Keratinocyte (primary cell): ENCODE measurements around the gene OPTC. TPM values are rescaled to one million over a fixed set of nuclear protein-coding genes. Genes with fewer than 3 reads are reported as not detected.
"Not testable (repeated sequence)": the region's sequence is repeated elsewhere in the genome, so short reads cannot be mapped to it uniquely, and the experiment has no call there.

Experiments
- DNase-seq: peaks from one replicate; pipeline ENCODE4 v3.0.0-alpha.2; 2011; ENCODE audit warnings: low read depth, missing footprints, low spot score
- FAIRE-seq: peaks from 2 replicates; lab custom pipeline; 2011; peaks lifted over from hg19 to GRCh38; lab: Jason Lieb, UNC
- H2AFZ ChIP-seq: 2 replicates; pipeline ENCODE4 v1.6.0; 2012; ENCODE audit warnings: low read length, control low read depth, inconsistent platforms; ENCODE audit not compliant: control insufficient read depth
- H3K27ac ChIP-seq: 2 replicates; pipeline ENCODE4 v1.5.1; 2011; ENCODE audit warnings: low read length; ENCODE audit not compliant: control insufficient read depth, insufficient read depth
- H3K27me3 ChIP-seq: 3 replicates; pipeline ENCODE4 v1.6.0; 2011; ENCODE audit warnings: low read length; ENCODE audit not compliant: control insufficient read depth, insufficient read depth; ENCODE audit errors: extremely low read depth
- H3K36me3 ChIP-seq, 2 experiments: 2 replicates in 1 of 2; 3 replicates in 1 of 2; pipeline ENCODE4 v1.5.1; 2011; ENCODE audit warnings: low read length in 2 of 2, mild to moderate bottlenecking in 1 of 2; ENCODE audit not compliant: control insufficient read depth in 2 of 2, insufficient read depth in 2 of 2; ENCODE audit errors: extremely low read depth in 1 of 2
- H3K4me1 ChIP-seq: 3 replicates; pipeline ENCODE4 v1.5.1; 2011; ENCODE audit warnings: low read length; ENCODE audit not compliant: control insufficient read depth, insufficient read depth; ENCODE audit errors: extremely low read depth
- H3K4me2 ChIP-seq: 3 replicates; pipeline ENCODE4 v1.6.0; 2011; ENCODE audit warnings: low read depth, low read length; ENCODE audit not compliant: control insufficient read depth, insufficient read depth; ENCODE audit errors: extremely low read depth
- H3K4me3 ChIP-seq, 3 experiments: fragments of 200-600 bp in 1 of 3; sonication (generic) in 1 of 3; 2 replicates in 2 of 3; 3 replicates in 1 of 3; pipeline ENCODE4 v1.5.1; 2011 to 2016; ENCODE audit warnings: low read length in 3 of 3, mild to moderate bottlenecking in 3 of 3, control low read depth in 2 of 3, inconsistent platforms in 1 of 3, low read depth in 1 of 3, mixed read lengths in 1 of 3, mixed run types in 1 of 3, moderate library complexity in 1 of 3; ENCODE audit not compliant: control insufficient read depth in 2 of 3, insufficient read depth in 2 of 3; ENCODE audit errors: extremely low read depth in 1 of 3
- H3K79me2 ChIP-seq: 2 replicates; pipeline ENCODE4 v1.6.0; 2012; ENCODE audit warnings: low read length; ENCODE audit not compliant: control insufficient read depth, insufficient read depth
- H3K9ac ChIP-seq: 3 replicates; pipeline ENCODE4 v1.6.0; 2011; ENCODE audit warnings: low read length; ENCODE audit not compliant: control insufficient read depth, insufficient read depth; ENCODE audit errors: extremely low read depth
- H3K9me1 ChIP-seq: 3 replicates; pipeline ENCODE4 v1.6.0; 2011; ENCODE audit warnings: low read length; ENCODE audit not compliant: control insufficient read depth, insufficient read depth; ENCODE audit errors: extremely low read depth
- H3K9me3 ChIP-seq: 2 replicates; pipeline ENCODE4 v1.5.1; 2012; ENCODE audit warnings: low read depth, low read length; ENCODE audit not compliant: control insufficient read depth
- H4K20me1 ChIP-seq: 3 replicates; pipeline ENCODE4 v1.6.0; 2011; ENCODE audit warnings: low read length; ENCODE audit not compliant: control insufficient read depth, insufficient read depth; ENCODE audit errors: extremely low read depth
- CTCF ChIP-seq, 3 experiments: IDR thresholded peaks in 1 of 3; conservative IDR thresholded peaks in 1 of 3; optimal IDR thresholded peaks in 1 of 3; 2 replicates in 2 of 3; 3 replicates in 1 of 3; pipeline versions ENCODE3 to v1.5.1; 2011; ENCODE audit warnings: low read length in 3 of 3, mild to moderate bottlenecking in 3 of 3, moderate library complexity in 2 of 3, control low read depth in 1 of 3, inconsistent platforms in 1 of 3; ENCODE audit not compliant: insufficient read depth in 2 of 3; ENCODE audit errors: extremely low read depth in 1 of 3
- EZH2 ChIP-seq: IDR thresholded peaks from one replicate; pipeline ENCODE4 v1.6.1; 2012; ENCODE audit warnings: inconsistent platforms, mild to moderate bottlenecking, low read length, moderate library complexity
- dilution Hi-C: fragments of 300-500 bp; cut with MboI; formaldehyde crosslinking; loops from one replicate; pipeline ENCODE4 v1.7.0; 2020; ENCODE audit warnings: low sequenced_read_pairs; ENCODE audit not compliant: extremely low pct_ligation_motif_present
- polyA plus RNA-seq, 5 experiments: library from polyadenylated mRNA; depleted of rRNA in 3 of 5; stranded (reverse) in 3 of 5; stranded (forward) in 1 of 5; unstranded in 1 of 5; fragments of >200 nt; gene quantifications; 1 replicate in 1 of 5; 2 replicates in 3 of 5; 3 replicates in 1 of 5; pipeline versions ENCODE4 v1.2.1 to v1.2.3, GENCODE V29; 2011 to 2012; ENCODE audit warnings: missing spikeins in 2 of 5, low read depth in 1 of 5, low replicate concordance in 1 of 5

OPTC gene
- polyA plus RNA-seq, 1 donor (not counting 4 experiments of a cell fraction or from before 2014, with no cell fraction given) = not detected

GRCh38 chr1:203516906-203517305 lies 23.0 kb downstream of the OPTC start:
- no peak for FAIRE-seq
- H3K4me1 ChIP-seq = peaks cover 60% of the 10 kb centered on the region
- dilution Hi-C loops = no loop called here

GRCh38 chr1:203517426-203518110 lies 23.6 kb downstream of the OPTC start:
- FAIRE-seq (peak; percentile 82), DNase-seq (no peak)
- H3K4me2 ChIP-seq = no peak overlapping the region
- TF ChIP-seq CTCF (optimal IDR thresholded peaks at IDR 0.05 in 1 of 3, IDR thresholded peaks at IDR 0.05 in 1 of 3, conservative IDR thresholded peaks at IDR 0.05 in 1 of 3; ENCODE audit: extremely low read depth in 1 of 3, insufficient read depth in 2 of 3, low read length in 3 of 3) (no peak), EZH2 (no peak)
- no peaks in the 10 kb centered on the region for H3K9me1 ChIP-seq
- H3K27me3 ChIP-seq = no peaks in the 10 kb centered on the region
- dilution Hi-C loops = no loop called here
- no peaks in the 10 kb centered on the region for H3K79me2 ChIP-seq
- no peak overlapping the region for H3K27ac ChIP-seq
- H4K20me1 ChIP-seq = no peaks in the 10 kb centered on the region
- no peak overlapping the region for H2AFZ ChIP-seq
- H3K36me3 ChIP-seq = no peaks in the 10 kb centered on the region
- H3K9me3 ChIP-seq = no peaks in the 10 kb centered on the region
- no peak overlapping the region for H3K9ac ChIP-seq
- H3K4me1 ChIP-seq = peaks cover 53% of the 10 kb centered on the region
- no peak overlapping the region for H3K4me3 ChIP-seq

More at GRCh38 chr1:203516906-203517305, 23.0 kb downstream of the OPTC start:
- H3K79me2 ChIP-seq = no peaks in the 10 kb centered on the region
- H3K36me3 ChIP-seq = no peaks in the 10 kb centered on the region
- no peak overlapping the region for H3K4me2 ChIP-seq
- TF ChIP-seq CTCF (optimal IDR thresholded peaks at IDR 0.05 in 1 of 3, IDR thresholded peaks at IDR 0.05 in 1 of 3, conservative IDR thresholded peaks at IDR 0.05 in 1 of 3; ENCODE audit: extremely low read depth in 1 of 3, insufficient read depth in 2 of 3, low read length in 3 of 3) (no peak), EZH2 (no peak)
- no peak for DNase-seq
- H3K27me3 ChIP-seq = no peaks in the 10 kb centered on the region
- H2AFZ ChIP-seq = no peak overlapping the region
- no peaks in the 10 kb centered on the region for H3K9me1 ChIP-seq
- no peak overlapping the region for H3K9ac ChIP-seq
- H3K4me3 ChIP-seq = no peak overlapping the region
- no peaks in the 10 kb centered on the region for H3K9me3 ChIP-seq
- H3K27ac ChIP-seq = no peak overlapping the region
- no peaks in the 10 kb centered on the region for H4K20me1 ChIP-seq

- peaks cover 48% of the 10 kb centered on the region for H3K4me1 ChIP-seq
- H3K4me2 ChIP-seq, dilution Hi-C loops, H4K20me1 ChIP-seq, DNase-seq, H3K79me2 ChIP-seq, FAIRE-seq, H3K9me3 ChIP-seq, H3K9me1 ChIP-seq, H3K36me3 ChIP-seq, H3K27ac ChIP-seq, H3K27me3 ChIP-seq, H2AFZ ChIP-seq, H3K4me3 ChIP-seq, H3K9ac ChIP-seq: not testable (repeated sequence)
Observed at GRCh38 chr1:203518139-203518538, 24.2 kb downstream of the OPTC start.
